T-helper 9 cell (primary cell): ENCODE results near the gene KDM7A.
"Not testable (repeated sequence)": the region's sequence is repeated elsewhere in the genome, so short reads cannot be mapped to it uniquely, and the experiment has no call there.

Experiments
- DNase-seq: peaks from one replicate; pipeline ENCODE4 v3.0.0-alpha.2; 2020
- total RNA-seq, 2 donors: gene quantifications; one replicate each; lab custom pipeline; 2026; lab: John Stamatoyannopoulos, UW

The KDM7A gene
- total RNA-seq = 88.1 to 237 reads per million in 2 donors

GRCh38 chr7:140176811-140177702 lies at the start of gene KDM7A:
TSS of gene KDM7A (minus strand) at chr7:140176983. CDS start at chr7:140176937, 46 bp downstream.
- DNase-seq = peak; percentile 80

DNA sequence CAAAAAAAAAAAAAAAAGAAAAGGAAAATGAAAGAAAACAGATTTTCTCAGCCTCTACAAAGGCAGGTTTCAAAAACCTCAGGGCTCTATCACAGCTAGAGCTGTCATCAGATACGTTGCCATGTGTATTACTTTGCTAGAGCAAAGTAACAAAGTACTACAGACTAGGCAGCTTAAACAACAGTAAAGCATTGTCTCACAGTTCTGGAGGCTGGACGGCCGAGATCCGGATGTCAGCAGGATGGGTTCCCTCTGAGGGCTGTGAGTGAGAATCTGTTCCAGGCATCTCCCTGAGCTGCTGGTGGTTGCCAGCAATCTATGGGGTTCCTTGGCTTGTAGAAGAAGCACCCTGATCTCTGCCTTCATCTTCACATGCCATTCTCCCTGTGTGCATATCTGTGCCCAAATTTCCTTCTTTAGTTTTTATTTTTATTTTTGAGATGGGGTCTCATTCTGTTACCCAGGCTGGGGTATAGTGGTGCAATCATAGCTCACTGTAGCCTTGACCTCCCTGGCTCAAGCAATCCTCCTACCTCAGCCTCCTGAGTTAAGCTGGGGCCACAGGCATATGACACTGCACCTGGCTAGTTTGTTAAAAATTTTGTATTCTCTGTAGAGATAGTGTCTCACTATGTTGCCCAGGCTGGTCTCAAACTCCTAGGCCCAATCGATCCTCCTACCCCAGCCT lies 48.9 kb upstream of the KDM7A start:
- no peak for DNase-seq

DNA sequence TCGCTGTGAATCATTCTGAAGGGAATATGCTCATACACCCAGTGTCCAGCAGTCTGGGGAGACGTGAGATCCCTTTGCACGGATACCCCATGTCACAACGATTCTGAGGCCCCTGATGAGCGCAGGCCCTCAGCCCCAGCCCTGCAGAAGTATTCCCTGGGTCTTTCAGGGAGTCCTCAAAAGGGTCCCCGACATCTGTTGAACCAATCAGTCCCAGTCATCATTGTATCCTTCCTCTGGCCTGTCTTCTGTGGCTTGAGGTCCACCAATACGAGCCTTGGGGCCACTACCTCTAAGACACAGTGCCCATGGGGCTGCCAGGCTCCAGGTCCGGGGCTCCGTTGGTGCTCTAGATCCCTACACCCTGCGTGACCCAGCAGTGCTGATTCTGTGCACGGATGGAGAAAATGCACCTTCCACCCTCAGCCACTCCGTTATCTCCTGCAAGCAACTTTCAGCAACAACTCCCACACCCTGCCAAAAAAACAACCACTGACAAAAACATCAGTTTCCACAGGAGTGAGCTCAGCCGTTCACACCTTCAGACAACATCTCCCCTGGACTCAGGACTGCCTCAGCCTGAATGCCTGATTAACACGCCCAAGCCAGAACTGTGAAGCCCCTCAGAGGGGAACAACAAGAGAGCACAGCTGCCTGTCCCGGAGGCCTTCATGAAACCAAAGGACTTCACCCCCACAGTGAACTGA lies 46.9 kb upstream of the KDM7A start:
- no peak for DNase-seq

DNA sequence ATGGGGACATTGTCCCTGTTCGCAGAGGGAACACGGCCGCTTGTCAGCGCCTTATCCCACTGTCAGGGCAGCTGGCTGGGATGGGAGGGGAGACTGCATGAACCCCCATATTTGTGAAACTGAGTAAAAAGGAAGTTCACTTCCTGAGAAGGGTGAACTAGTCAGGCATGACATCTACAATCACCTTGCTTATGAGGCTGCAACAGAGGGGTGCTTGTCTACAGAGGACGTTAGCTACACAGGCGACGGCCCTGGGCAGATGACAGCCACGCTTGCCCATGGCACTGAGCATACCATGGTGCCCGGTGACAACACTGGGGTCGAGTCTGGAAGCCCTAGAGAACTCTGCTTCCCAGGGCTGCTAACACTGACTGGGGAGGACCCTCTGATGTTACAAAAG lies 46.0 kb upstream of the KDM7A start:
- DNase-seq = no peak

DNA sequence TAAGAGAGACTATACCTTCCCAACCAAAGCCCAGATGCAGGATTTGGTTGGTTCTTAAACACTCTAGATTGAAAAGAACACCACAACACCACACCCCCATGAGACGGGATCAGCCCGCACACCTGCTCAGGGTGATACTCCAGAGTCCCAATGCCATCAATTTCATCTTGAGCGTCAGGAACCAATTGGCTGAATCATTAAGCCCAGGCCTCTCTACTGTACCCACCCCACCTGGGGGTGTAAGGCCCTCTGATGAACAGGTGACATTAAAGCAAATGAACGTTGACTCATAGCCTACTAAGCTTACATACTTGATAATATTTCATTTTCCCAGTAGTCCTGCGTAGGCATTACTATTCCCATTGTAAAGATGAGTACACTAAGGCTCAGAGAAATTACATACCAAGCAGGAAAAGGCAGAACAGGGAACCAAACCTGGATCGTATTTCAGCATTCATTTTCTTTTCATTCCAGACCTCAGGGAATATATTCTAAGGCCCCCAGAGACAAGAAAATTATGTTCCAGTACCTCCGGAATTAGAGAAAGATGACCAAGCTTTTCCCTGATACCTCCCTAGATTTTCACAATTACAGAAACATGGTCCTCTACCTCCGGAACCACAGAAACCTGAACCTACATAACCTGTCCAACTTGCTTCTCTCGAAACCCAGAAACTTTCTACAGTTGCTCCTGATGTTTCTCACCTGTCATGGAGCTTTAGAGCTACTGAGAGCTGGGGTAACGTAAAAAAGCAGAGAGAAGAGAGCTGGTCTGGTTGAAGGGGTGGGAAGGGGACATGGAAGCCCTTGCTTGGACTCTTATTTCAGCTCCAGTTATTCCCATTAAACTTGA lies 43.1 kb upstream of the KDM7A start:
- no peak for DNase-seq

- no peak for DNase-seq
Measured at GRCh38 chr7:140218656-140219055, 41.9 kb upstream of the KDM7A start.

DNA sequence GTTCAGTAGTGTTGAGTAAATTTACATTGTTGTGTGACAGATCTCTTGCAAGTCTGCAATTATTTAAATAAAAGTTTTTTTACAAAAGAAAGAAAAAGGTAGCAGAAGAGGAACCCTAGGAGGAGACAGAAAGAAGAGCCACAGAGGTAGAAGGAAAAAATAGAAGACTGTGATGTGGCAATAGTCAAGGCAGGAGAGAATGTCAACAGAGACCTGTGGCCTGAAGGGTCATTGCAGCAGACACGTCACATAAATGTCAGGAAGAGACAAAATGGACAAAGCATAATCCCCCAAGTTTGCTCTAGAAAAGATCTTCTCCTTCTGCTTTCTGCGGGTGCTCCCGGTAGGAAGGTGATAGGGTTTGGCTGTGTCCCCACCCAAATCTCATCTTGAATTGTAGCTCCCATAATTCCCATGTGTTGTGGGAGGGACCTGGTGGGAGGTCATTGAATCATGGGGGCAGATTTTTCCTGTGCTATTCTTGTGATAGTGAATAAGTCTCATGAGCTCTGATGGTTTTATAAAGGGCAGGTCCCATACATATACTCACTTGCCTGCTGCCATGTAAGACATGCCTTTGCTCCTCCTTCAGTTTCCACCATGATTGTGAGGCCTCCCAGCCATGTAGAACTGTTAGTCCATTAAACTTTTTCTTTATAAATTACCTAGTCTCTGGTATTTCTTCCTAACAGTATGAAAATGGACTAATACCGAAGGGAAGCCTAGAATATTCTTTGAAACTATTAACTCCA lies 41.1 kb upstream of the KDM7A start:
- DNase-seq = no peak

DNA sequence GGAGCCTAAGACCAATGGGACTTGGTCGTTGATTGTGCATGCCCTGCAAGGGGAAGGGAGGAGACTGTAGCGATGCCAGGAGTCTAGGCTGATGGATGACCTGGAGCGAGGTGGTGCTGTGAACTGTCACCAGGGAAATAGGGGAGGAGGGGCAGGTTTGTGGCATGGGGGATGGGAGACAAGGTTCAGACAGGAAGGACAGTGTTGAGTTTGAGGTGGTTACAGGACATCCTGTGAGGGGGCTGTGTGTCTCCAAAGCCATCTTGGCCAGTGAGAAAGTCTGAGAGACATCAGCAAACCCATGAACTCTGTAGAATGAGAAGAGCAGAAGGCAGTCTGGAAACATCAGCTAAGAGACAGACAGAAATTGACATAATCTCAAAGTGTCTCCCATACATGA lies 38.5 kb upstream of the KDM7A start:
- DNase-seq = no peak

GRCh38 chr7:140214075-140214684 lies 37.4 kb upstream of the KDM7A start:
- no peak for DNase-seq

DNA sequence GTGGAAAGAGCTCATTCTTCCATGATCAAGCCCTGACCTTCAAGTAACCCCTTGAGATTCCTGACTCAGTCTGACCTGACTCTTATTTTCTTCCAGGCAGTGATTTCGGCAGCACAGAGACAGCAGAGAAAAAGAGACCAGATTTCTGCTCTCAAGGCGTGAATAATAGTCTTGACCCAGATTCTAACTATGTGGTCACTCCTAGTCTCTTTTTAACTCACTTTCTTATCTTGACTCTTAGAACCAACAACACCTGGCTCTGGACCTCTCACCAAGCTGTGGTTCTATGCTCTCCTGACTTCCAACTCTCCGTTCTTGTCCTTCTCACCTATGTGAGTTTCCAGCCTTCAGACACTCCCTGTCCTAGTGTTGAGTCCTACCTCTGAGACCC lies 36.9 kb upstream of the KDM7A start:
- DNase-seq = no peak

- DNase-seq = no peak
Measured at GRCh38 chr7:140212100-140212881, 35.5 kb upstream of the KDM7A start.

GRCh38 chr7:140211698-140212097 lies 34.9 kb upstream of the KDM7A start:
- DNase-seq = no peak

DNA sequence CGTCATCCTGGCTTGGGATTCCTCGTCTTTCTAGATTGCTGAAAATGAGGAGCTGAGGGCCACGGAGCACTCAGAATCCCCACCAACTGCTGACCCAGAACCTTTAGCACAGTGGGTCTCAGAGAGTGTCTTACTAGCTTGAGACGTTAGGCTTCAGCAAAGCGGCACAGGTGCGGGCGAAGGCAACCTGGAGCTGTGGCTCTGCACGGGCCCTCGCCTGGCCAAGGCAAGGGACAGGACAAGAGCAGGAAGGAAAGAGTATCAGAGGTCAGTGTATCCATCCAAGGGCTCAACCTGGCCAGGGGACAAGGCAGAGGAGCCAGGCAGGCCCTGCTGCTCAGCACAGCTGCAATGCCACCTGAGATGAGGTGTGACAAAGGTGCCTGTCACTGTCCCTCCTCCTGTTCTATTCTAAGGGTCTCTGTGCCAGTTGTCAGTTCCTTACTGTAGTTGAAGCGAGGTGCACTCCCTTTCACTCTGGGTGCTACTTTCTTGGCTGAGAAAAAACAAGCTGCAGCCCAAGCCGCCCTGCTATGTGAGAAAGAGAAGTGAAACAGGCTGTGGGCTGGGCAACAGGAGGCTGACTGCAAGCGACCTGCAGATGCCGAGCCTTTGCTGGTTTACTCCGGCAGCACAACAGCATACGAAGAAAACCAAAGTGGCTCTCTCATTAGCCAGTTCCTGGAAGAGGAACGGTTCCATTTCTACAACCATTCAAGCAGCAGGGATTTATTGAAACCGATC lies 33.3 kb upstream of the KDM7A start:
- no peak for DNase-seq

DNA sequence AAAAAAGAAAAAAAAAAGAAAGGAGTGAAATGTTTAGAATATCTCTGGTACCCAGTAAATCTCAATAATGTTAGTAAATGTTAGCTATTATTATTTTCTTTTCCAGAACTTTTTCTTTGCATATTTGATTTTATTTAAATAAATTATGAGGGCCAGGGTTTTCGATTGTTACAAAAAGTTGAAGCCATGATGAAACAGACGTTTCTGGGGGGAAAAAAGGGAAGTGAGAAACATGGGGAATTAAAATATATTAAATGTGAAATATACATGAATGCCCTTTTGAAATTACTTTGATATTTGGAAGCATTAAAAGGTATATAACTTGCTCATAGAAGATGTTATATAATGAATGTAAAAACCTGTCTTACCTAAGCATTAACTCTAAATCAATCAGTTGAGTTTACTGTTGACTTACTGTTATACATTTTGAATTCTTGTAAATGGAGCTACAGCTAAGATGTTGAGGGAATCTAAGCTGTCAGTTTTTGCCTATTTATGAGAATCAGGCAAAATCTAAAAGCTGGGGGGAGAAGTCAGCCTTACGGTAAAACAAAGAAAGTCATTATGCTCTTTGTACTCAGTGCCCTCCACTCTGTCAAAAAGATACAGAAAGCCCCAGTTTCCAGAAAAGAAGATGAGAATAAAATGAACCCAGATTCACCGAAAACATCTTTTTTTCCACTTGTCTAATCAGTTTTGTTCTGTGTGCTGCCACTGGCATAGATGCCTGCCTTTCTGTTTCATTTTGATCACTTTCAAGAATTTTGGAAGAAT lies 30.0 kb upstream of the KDM7A start:
- DNase-seq = no peak

DNA sequence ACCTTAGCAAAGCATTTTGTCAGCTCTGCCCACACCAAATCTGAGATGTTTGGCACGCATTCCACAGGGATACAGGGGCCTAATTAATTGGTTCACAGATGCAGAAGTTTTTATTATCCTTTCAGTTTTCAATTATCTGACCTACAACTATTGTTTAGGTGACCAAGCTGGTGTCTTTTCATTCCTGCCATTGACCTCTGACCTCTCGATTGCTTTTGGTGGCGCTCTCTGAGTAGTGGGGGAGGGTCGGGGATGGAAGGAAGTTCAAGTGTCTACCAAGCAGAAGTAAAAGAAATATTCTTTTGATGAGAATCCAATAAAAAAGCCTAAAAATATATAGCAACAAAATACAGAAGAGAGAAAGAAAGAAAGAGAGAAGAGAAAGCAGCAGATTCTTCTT lies 28.8 kb upstream of the KDM7A start:
- no peak for DNase-seq

- DNase-seq = no peak
Measured at GRCh38 chr7:140203556-140203955, 26.8 kb upstream of the KDM7A start.

- not testable (repeated sequence) for DNase-seq
Measured at GRCh38 chr7:140202942-140203341, 26.2 kb upstream of the KDM7A start.

DNA sequence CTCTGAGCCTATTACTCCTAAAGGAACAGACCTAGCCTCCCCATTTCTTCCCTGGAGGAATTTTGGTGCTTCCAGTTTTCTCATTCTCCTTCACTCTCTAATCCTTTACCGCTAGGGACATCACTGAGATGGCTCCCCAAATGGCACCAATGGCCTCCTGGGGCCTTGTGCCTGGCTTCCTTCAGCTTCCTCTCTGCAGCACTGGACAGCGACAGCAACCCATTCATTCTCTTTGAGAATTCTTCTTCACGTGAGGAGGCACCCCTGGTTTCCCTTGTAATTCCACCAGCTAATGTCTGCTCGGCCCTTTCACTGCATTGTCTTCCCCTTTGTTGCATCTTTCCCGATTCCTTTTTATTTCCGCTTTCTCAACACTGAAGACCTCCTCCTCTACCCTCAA lies 24.6 kb upstream of the KDM7A start:
- DNase-seq = no peak
